Peyer's patch (tissue), 4 donors: Measurements from ENCODE around the gene GPR18. TPM values are rescaled to one million over a fixed set of nuclear protein-coding genes. Genes with fewer than 3 reads are reported as not detected.
A peak's percentile ranks its signal among the peaks of the same experiment; 100 is the strongest.
"Not testable (repeated sequence)": the region's sequence is repeated elsewhere in the genome, so short reads cannot be mapped to it uniquely, and the experiment has no call there.

ENCODE experiments used
- DNase-seq, 3 donors: peaks; one replicate each; pipeline ENCODE4 v3.0.0-alpha.2; 2017 to 2019
- H3K27ac ChIP-seq, 4 donors: fragments of 200-600 bp; sonication (generic); one replicate each; pipeline ENCODE4 v1.5.1; 2016 to 2019
- H3K27me3 ChIP-seq, 2 donors: fragments of 200-600 bp; sonication (generic); one replicate each; pipeline ENCODE4 v1.5.1; 2019
- H3K36me3 ChIP-seq, 3 donors: fragments of 200-600 bp; sonication (generic); one replicate each; pipeline ENCODE4 v1.5.1; 2016 to 2019
- H3K4me1 ChIP-seq, 4 donors: fragments of 200-600 bp; sonication (generic); one replicate each; pipeline ENCODE4 v1.5.1; 2016 to 2019
- H3K4me3 ChIP-seq, 4 donors: fragments of 200-600 bp; sonication (generic); 1 replicate in 3 of 4; 2 replicates in 1 of 4; pipeline ENCODE4 v1.5.1; 2016 to 2019; ENCODE audit warnings: mild to moderate bottlenecking in 1 of 4
- H3K9me3 ChIP-seq, 4 donors: fragments of 200-600 bp; sonication (generic); one replicate each; pipeline ENCODE4 v1.5.1; 2016 to 2019; ENCODE audit warnings: mild to moderate bottlenecking in 1 of 4
- POLR2A ChIP-seq, 2 donors: fragments of 450-650 bp; IDR thresholded peaks; one replicate each; pipeline ENCODE4 v1.5.1; 2017; ENCODE audit warnings: antibody characterized with exemption in 2 of 2, mild to moderate bottlenecking in 2 of 2, moderate library complexity in 2 of 2
- total RNA-seq, 4 donors: library from RNA; depleted of rRNA; stranded (reverse); fragments of >200 nt; gene quantifications; one replicate each; pipeline ENCODE4 v1.1.0, GENCODE V29; 2016
- TF ChIP-seq, protein P1 (sequence below), 6 experiments: fragments of 450-650 bp in 4 of 6; fragments of 200-600 bp in 2 of 6; sonication (generic) in 1 of 6; IDR thresholded peaks; one replicate each; pipeline ENCODE4 v1.5.1; 2017 to 2019; ENCODE audit warnings: antibody characterized with exemption in 6 of 6, mild to moderate bottlenecking in 3 of 6, moderate library complexity in 1 of 6

The GPR18 gene
- total RNA-seq, 4 donors from 2014 or later: 0.53 to 4.1 TPM; not detected in 2

DNA sequence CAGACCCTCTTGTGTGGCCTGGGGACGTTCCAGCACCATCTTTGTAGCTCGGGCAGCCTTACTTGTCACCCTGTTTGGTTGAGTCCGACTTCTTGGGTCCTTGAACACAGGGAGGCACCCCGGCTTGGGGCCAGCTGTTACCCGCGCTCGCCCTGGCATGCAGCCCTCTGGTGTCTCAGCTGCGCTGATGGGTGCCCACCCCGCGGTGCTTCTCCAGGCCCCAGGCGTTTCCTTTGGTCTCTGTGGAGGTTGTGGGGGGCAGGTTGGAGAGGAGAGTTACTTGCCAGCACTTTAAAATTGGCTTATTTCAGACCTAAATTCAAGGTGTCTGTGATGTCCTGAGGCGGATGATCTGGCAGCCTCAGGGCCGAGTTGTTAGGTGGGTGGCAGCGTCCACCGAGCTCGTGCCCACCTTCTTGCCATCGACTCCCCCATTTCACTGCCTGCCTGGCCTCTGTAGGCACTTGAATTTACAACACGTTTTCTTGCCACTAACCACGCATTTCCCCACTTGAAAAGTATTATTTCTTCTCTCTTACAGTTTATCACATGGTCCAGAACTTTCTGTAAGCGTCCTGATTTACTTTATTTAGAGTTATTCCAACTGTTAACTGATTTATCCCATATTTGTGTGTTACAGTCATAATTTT is 40.6 kb downstream of the GPR18 start:
- Histone ChIP-seq H3K9me3 (no peaks in the 10 kb centered on the region), H3K27ac (peak overlapping the region; percentile 3 to 57 (median 16)), H3K27me3 (no peaks in the 10 kb centered on the region), H3K4me1 (peaks cover 0 to 35% (median 0%) of the 10 kb centered on the region in 4 donors), H3K36me3 (no peaks in the 10 kb centered on the region), H3K4me3 (no peak overlapping the region)
- no peak for TF ChIP-seq POLR2A (IDR thresholded peaks at IDR 0.05)
- TF ChIP-seq, protein P1, sequence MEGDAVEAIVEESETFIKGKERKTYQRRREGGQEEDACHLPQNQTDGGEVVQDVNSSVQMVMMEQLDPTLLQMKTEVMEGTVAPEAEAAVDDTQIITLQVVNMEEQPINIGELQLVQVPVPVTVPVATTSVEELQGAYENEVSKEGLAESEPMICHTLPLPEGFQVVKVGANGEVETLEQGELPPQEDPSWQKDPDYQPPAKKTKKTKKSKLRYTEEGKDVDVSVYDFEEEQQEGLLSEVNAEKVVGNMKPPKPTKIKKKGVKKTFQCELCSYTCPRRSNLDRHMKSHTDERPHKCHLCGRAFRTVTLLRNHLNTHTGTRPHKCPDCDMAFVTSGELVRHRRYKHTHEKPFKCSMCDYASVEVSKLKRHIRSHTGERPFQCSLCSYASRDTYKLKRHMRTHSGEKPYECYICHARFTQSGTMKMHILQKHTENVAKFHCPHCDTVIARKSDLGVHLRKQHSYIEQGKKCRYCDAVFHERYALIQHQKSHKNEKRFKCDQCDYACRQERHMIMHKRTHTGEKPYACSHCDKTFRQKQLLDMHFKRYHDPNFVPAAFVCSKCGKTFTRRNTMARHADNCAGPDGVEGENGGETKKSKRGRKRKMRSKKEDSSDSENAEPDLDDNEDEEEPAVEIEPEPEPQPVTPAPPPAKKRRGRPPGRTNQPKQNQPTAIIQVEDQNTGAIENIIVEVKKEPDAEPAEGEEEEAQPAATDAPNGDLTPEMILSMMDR (IDR thresholded peaks at IDR 0.05): no peak
- no peak for DNase-seq

GRCh38 chr13:99215184-99215830 is 42.9 kb downstream of the GPR18 start:
- H3K4me1 ChIP-seq: peaks cover 0 to 34% (median 0%) of the 10 kb centered on the region in 4 donors
- DNase-seq: peak in 2 of 3 donors; percentile 49 to 77
- H3K27me3 ChIP-seq: no peaks in the 10 kb centered on the region
- no peak for TF ChIP-seq POLR2A (IDR thresholded peaks at IDR 0.05)
- TF ChIP-seq, protein P1 (IDR thresholded peaks at IDR 0.05): no peak
- H3K27ac ChIP-seq: peak overlapping the region; percentile 23 to 77 (median 48)
- H3K36me3 ChIP-seq: no peaks in the 10 kb centered on the region
- H3K4me3 ChIP-seq: peak overlapping the region in 2 of 4 donors; percentile 6 to 21
- H3K9me3 ChIP-seq: no peaks in the 10 kb centered on the region

GRCh38 chr13:99214731-99215130 is 43.4 kb downstream of the GPR18 start:
- Histone ChIP-seq H3K9me3 (no peaks in the 10 kb centered on the region), H3K27me3 (no peaks in the 10 kb centered on the region), H3K36me3 (no peaks in the 10 kb centered on the region), H3K4me1 (peaks cover 0 to 29% (median 0%) of the 10 kb centered on the region in 4 donors), H3K27ac (peak overlapping the region in 1 of 4 donors; percentile 67), H3K4me3 (no peak overlapping the region)
- DNase-seq: no peak
- no peak for TF ChIP-seq POLR2A (IDR thresholded peaks at IDR 0.05)
- TF ChIP-seq, protein P1 (IDR thresholded peaks at IDR 0.05): no peak

GRCh38 chr13:99214232-99214631 is 43.9 kb downstream of the GPR18 start:
- DNase-seq: no peak
- no peaks in the 10 kb centered on the region for H3K27me3 ChIP-seq
- no peaks in the 10 kb centered on the region for H3K9me3 ChIP-seq
- TF ChIP-seq, protein P1 (IDR thresholded peaks at IDR 0.05): no peak
- TF ChIP-seq POLR2A (IDR thresholded peaks at IDR 0.05): no peak
- H3K4me1 ChIP-seq: peaks cover 0 to 26% (median 0%) of the 10 kb centered on the region in 4 donors
- peak overlapping the region in 1 of 4 donors; percentile 67 for H3K27ac ChIP-seq
- no peak overlapping the region for H3K4me3 ChIP-seq
- H3K36me3 ChIP-seq: no peaks in the 10 kb centered on the region

- DNase-seq: peak in 1 of 3 donors; percentile 22
- Histone ChIP-seq H3K9me3 (no peaks in the 10 kb centered on the region), H3K27ac (no peak overlapping the region), H3K4me1 (peaks cover 0 to 5% (median 0%) of the 10 kb centered on the region in 4 donors), H3K27me3 (no peaks in the 10 kb centered on the region), H3K36me3 (no peaks in the 10 kb centered on the region), H3K4me3 (no peak overlapping the region)
- no peak for TF ChIP-seq POLR2A (IDR thresholded peaks at IDR 0.05)
- TF ChIP-seq, protein P1 (IDR thresholded peaks at IDR 0.05): no peak
These were observed 46.7 kb downstream of the GPR18 start for GRCh38 chr13:99211421-99212035.

DNA sequence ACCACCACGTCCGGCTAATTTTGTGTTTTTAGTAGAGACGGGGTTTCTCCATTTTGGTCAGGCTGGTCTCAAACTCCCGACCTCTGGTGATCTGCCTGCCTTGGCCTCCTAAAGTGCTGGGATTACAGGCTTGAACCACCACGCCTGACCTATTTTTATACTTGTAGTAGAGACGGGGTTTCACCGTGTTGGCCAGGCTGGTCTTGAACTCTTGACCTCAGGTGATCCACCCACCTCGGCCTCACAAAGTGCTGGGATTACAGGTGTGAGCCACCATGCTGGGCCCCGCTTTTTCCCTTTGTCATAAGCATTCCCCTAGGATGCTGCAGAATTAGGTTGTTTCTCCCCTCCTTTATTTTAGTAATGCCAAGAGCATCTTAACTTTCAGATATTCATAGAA is 47.6 kb downstream of the GPR18 start:
- H3K4me1 ChIP-seq, H3K27me3 ChIP-seq, H3K27ac ChIP-seq, DNase-seq, H3K4me3 ChIP-seq, H3K9me3 ChIP-seq, H3K36me3 ChIP-seq: not testable (repeated sequence)
